RWPE1 (cell line): ENCODE data around the gene LRRC55.

ENCODE experiments used
- CTCF ChIA-PET: fragments of 350-600 bp; sonication (Branson Sonifier 250); formaldehyde crosslinking; extraction: SDS; loops from one replicate; lab custom pipeline; 2021; lab: Yijun Ruan, JAX
- POLR2A ChIA-PET: fragments of 400-600 bp; formaldehyde crosslinking; extraction: SDS; loops from one replicate; lab custom pipeline; 2020; ENCODE audit warnings: antibody characterized with exemption; ENCODE audit not compliant: low non-redundant PET; lab: Yijun Ruan, JAX
- DNase-seq: peaks from one replicate; pipeline ENCODE4 v3.0.0; 2012; ENCODE audit warnings: low spot score
- H3K27ac ChIP-seq: fragments of 450-650 bp; 2 replicates; pipeline ENCODE4 v1.5.1; 2017
- CTCF ChIP-seq: fragments of 450-650 bp; conservative IDR thresholded peaks from 2 replicates; pipeline ENCODE4 v1.5.1; 2017; ENCODE audit warnings: low read depth, mild to moderate bottlenecking

Gene LRRC55

DNA sequence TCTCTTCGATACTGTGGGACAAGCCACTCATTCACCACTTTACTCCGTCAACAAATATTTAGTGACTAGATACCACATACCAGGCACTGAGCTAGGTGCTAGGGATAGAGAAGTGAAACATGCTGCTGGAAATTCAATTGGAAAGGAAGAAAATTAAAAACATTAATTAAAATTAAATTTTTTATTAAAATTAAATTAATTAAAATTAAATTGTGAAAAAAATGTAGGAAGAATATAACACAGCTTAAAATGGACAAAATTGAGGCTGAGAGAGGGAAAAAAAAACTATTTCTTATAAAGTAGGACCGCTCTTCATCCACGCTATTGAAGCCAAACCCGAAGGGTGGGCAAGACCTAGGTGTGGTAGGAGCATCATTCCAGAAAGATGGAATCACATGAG lies 23.6 kb upstream of the LRRC55 start:
- ChIA-PET CTCF (interaction anchor here (0.6 kb wide), 1 partner anchor 76 kb away, joined by 4 read pairs; no protein-coding TSS in a partner anchor), POLR2A (no interaction called here)
- no peak for DNase-seq
- TF ChIP-seq CTCF = no peak
- no peak overlapping the region for H3K27ac ChIP-seq

- POLR2A ChIA-PET = no interaction called here
- CTCF ChIA-PET = no interaction called here
- TF ChIP-seq CTCF = no peak
- DNase-seq = no peak
- H3K27ac ChIP-seq = no peak overlapping the region
These were observed 23.2 kb upstream of the LRRC55 start for GRCh38 chr11:57158599-57158998.

DNA sequence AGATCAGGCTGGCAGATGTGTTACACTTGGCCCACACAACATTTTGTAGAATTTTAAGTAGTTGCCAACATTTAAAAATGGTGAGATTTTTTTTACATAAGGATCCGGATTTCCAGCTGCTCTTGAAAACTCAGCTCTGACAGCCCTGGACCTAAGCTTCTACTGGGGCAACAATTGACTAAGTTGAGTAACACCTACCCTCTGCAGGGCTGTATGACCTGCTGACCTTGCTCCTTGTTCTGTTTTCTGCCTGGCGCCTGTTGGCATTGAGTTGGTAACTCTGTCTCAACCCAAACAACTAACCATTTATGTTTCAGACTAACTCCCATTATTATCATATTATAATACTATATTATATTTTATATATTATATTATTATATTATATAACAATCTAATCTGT lies 21.1 kb upstream of the LRRC55 start:
- ChIA-PET CTCF (no interaction called here), POLR2A (no interaction called here)
- TF ChIP-seq CTCF = no peak
- no peak overlapping the region for H3K27ac ChIP-seq
- no peak for DNase-seq

GRCh38 chr11:57161351-57161750 lies 20.4 kb upstream of the LRRC55 start:
- no peak overlapping the region for H3K27ac ChIP-seq
- TF ChIP-seq CTCF = no peak
- ChIA-PET POLR2A (no interaction called here), CTCF (no interaction called here)
- no peak for DNase-seq

DNA sequence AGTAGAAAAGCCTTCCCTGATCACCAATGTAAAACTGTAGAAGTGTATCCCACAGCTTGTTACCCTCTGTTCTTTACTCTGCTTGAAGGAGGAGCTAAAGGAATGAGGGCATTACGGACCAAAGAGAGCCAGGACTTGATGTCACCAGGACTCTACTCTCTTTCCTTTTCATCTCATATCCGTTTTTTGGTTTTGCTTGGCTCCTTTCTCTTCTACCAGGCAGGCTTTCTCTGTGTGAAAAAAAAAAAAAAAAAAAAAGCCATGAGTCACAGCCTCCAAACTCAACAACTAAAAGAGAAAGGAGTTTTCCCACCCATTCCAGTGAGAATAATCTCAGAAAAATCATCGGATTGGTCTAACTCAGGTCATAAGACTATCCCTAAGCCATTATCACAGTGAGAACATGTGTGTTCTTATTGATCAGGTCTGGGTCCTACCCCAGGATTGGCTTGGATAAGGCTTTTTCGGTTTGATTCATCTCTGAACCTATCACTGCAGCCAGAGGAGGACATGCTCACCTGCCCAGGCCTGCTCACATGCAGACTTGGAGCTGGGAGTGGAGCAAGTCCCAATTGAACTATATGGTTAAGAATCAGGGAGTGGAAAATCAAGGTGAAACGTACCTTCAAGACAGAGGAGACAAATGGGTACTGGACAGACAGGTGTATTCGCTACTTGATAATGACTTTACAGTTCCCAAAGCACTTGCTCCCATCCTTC lies 19.4 kb upstream of the LRRC55 start:
- H3K27ac ChIP-seq = no peak overlapping the region
- no peak for DNase-seq
- no peak for TF ChIP-seq CTCF
- POLR2A ChIA-PET = no interaction called here
- CTCF ChIA-PET = no interaction called here

DNA sequence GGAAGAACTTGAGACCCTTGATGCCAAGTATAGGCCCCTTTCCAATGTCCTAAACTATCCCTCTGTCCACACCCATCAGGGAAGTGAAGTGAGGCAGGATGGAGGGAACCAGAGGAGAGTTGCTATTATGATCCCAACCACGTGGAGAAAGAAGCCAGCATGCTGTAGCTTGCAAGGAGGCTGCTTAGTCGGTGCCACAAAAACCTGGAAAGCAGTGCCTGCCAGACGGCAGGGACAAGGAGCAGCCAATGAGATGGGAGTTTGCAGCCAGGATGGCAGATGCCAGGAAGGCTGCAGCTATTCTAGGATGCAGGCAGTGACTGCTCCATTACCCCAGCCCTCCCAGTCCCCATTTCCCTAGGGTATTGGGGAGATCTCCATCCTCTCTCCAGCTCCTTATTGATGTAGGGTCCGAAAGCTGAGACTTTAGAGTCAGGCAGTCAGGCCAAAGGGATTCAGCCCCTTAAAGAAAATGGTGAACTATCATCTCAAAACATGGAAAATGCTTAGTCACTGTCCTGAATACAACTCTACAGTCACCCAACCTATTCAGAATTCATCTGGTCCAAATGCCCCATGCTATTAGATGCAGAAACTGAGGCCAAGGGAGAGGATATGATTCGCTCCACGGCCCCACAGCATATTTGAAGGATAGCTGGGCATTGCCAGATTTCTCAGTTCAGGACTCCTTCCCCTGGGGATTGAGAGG lies 18.4 kb upstream of the LRRC55 start:
- H3K27ac ChIP-seq = no peak overlapping the region
- no peak for DNase-seq
- no peak for TF ChIP-seq CTCF
- ChIA-PET CTCF (interaction anchor here (0.6 kb wide), 2 partner anchors 24 to 297 kb away, joined by 3 to 5 read pairs; no protein-coding TSS in a partner anchor), POLR2A (no interaction called here)
